Ramos (cell line): Measurements from ENCODE around the gene ZNF862.

Experiments used
- in situ Hi-C: fragments of 300-500 bp; cut with MboI; formaldehyde crosslinking; loops from one replicate; pipeline ENCODE4 v1.14.3; 2022; ENCODE audit warnings: low sequenced_read_pairs; ENCODE audit not compliant: unreplicated experiment

The ZNF862 gene

GRCh38 chr7:149809215-149809614, 29.0 kb upstream of the ZNF862 start:
- in situ Hi-C loops = no loop called here

- in situ Hi-C loops = no loop called here
These were observed 27.0 kb upstream of the ZNF862 start for GRCh38 chr7:149811221-149811620.

- in situ Hi-C loops = no loop called here
These were observed 26.2 kb upstream of the ZNF862 start for GRCh38 chr7:149811831-149812490.

- in situ Hi-C loops = no loop called here
These were observed 24.7 kb upstream of the ZNF862 start for GRCh38 chr7:149813254-149814035.

GRCh38 chr7:149814494-149814893, 23.7 kb upstream of the ZNF862 start:
- in situ Hi-C loops = no loop called here

- in situ Hi-C loops = no loop called here
These were observed 23.1 kb upstream of the ZNF862 start for GRCh38 chr7:149815121-149815520.

GRCh38 chr7:149815661-149816266, 22.4 kb upstream of the ZNF862 start:
- in situ Hi-C loops = no loop called here

- in situ Hi-C loops = no loop called here
These were observed 21.9 kb upstream of the ZNF862 start for GRCh38 chr7:149816267-149816751.

GRCh38 chr7:149816794-149817193, 21.4 kb upstream of the ZNF862 start:
- in situ Hi-C loops = no loop called here

GRCh38 chr7:149817301-149817771, 20.8 kb upstream of the ZNF862 start:
- in situ Hi-C loops = no loop called here

GRCh38 chr7:149817836-149818535, 20.2 kb upstream of the ZNF862 start:
- in situ Hi-C loops = no loop called here

GRCh38 chr7:149818536-149818840, 19.7 kb upstream of the ZNF862 start:
- in situ Hi-C loops = no loop called here

- in situ Hi-C loops = no loop called here
These were observed 18.8 kb upstream of the ZNF862 start for GRCh38 chr7:149819141-149819960.

GRCh38 chr7:149819961-149820340, 18.2 kb upstream of the ZNF862 start:
- in situ Hi-C loops = no loop called here

GRCh38 chr7:149820622-149821190, 17.5 kb upstream of the ZNF862 start:
- in situ Hi-C loops = no loop called here

- in situ Hi-C loops = no loop called here
These were observed 16.7 kb upstream of the ZNF862 start for GRCh38 chr7:149821191-149822148.

GRCh38 chr7:149822353-149822943, 15.7 kb upstream of the ZNF862 start:
- in situ Hi-C loops = no loop called here

GRCh38 chr7:149823191-149823630, 15.0 kb upstream of the ZNF862 start:
- in situ Hi-C loops = no loop called here
